Uterus (tissue), 4 donors: ENCODE measurements around the gene CNMD. TPM values are rescaled to one million over a fixed set of nuclear protein-coding genes. Genes with fewer than 3 reads are reported as not detected.

Source experiments
- DNase-seq, 2 donors: peaks; one replicate each; pipeline ENCODE4 v3.0.0-alpha.2; 2019 to 2020
- H3K27ac ChIP-seq, 2 donors: fragments of 200-600 bp; sonication (generic); 1 replicate in 1 of 2; 2 replicates in 1 of 2; pipeline ENCODE4 v1.5.1; 2016 to 2018
- H3K27me3 ChIP-seq, 2 donors: fragments of 200-600 bp; sonication (generic); one replicate each; pipeline ENCODE4 v1.5.1; 2018 to 2019; ENCODE audit warnings: control low read depth in 1 of 2
- H3K36me3 ChIP-seq, 2 donors: fragments of 200-600 bp; sonication (generic); one replicate each; pipeline ENCODE4 v1.5.1; 2019; ENCODE audit warnings: control low read depth in 1 of 2
- H3K4me1 ChIP-seq, 2 donors: fragments of 200-600 bp; sonication (generic); one replicate each; pipeline ENCODE4 v1.5.1; 2018 to 2019; ENCODE audit warnings: control low read depth in 1 of 2
- H3K4me3 ChIP-seq, 2 donors: fragments of 200-600 bp; sonication (generic); 1 replicate in 1 of 2; 2 replicates in 1 of 2; pipeline ENCODE4 v1.5.1; 2018 to 2019; ENCODE audit warnings: mild to moderate bottlenecking in 1 of 2
- H3K9me3 ChIP-seq, 2 donors: fragments of 200-600 bp; sonication (generic); one replicate each; pipeline ENCODE4 v1.5.1; 2019; ENCODE audit warnings: control low read depth in 1 of 2
- CTCF ChIP-seq, 4 experiments: fragments of 200-600 bp in 2 of 4; fragments of 450-650 bp in 2 of 4; sonication (generic) in 2 of 4; IDR thresholded peaks; one replicate each; pipeline ENCODE4 v1.5.1; 2016 to 2019; ENCODE audit warnings: antibody characterized with exemption in 4 of 4, mild to moderate bottlenecking in 2 of 4, moderate library complexity in 1 of 4
- POLR2A ChIP-seq, 2 donors: fragments of 450-650 bp; IDR thresholded peaks; one replicate each; pipeline ENCODE4 v1.6.1; 2016; ENCODE audit warnings: antibody characterized with exemption in 2 of 2, mild to moderate bottlenecking in 1 of 2, moderate library complexity in 1 of 2
- intact Hi-C: fragments of 100-400 bp; cut with DNase I; formaldehyde crosslinking; loops from one replicate; pipeline ENCODE4 v1.15.1; 2023; ENCODE audit warnings: low total_unique reads
- total RNA-seq, 4 donors: library from RNA; depleted of rRNA in 3 of 4; stranded (reverse); fragments of >200 nt in 3 of 4; gene quantifications; one replicate each; pipeline versions ENCODE4 v1.1.0 to v1.2.4, GENCODE V29; 2014 to 2023
- donor health status: DM: yes; HTN: yes; CAD: no.

The CNMD gene
- total RNA-seq, 4 donors from 2014 or later = not detected

- Histone ChIP-seq H3K27ac (no peak overlapping the region), H3K4me3 (no peak overlapping the region), H3K9me3 (no peaks in the 10 kb centered on the region), H3K4me1 (no peaks in the 10 kb centered on the region), H3K36me3 (no peaks in the 10 kb centered on the region), H3K27me3 (no peaks in the 10 kb centered on the region)
- TF ChIP-seq CTCF (IDR thresholded peaks at IDR 0.05) = no peak
- no peak for DNase-seq
- intact Hi-C loops = no loop called here
These were observed 45.1 kb upstream of the CNMD start for GRCh38 chr13:52784591-52785340.

GRCh38 chr13:52783943-52784342, 44.3 kb upstream of the CNMD start:
- H3K27me3 ChIP-seq = no peaks in the 10 kb centered on the region
- TF ChIP-seq POLR2A (IDR thresholded peaks at IDR 0.05) = no peak
- no peak for TF ChIP-seq CTCF (IDR thresholded peaks at IDR 0.05)
- no peaks in the 10 kb centered on the region for H3K36me3 ChIP-seq
- H3K27ac ChIP-seq = no peak overlapping the region
- H3K9me3 ChIP-seq = no peaks in the 10 kb centered on the region
- H3K4me3 ChIP-seq = no peak overlapping the region
- no peaks in the 10 kb centered on the region for H3K4me1 ChIP-seq
- intact Hi-C loops = no loop called here
- DNase-seq = no peak

- DNase-seq = peak in 1 of 2 donors; percentile 20
- Histone ChIP-seq H3K36me3 (no peaks in the 10 kb centered on the region), H3K4me3 (no peak overlapping the region), H3K9me3 (no peaks in the 10 kb centered on the region), H3K4me1 (no peaks in the 10 kb centered on the region), H3K27me3 (no peaks in the 10 kb centered on the region), H3K27ac (no peak overlapping the region)
- intact Hi-C loops = no loop called here
- TF ChIP-seq POLR2A (IDR thresholded peaks at IDR 0.05) = no peak
- no peak for TF ChIP-seq CTCF (IDR thresholded peaks at IDR 0.05)
These were observed 43.1 kb upstream of the CNMD start for GRCh38 chr13:52782471-52783448.

GRCh38 chr13:52780611-52781010, 41.0 kb upstream of the CNMD start:
- intact Hi-C loops = no loop called here
- TF ChIP-seq POLR2A (IDR thresholded peaks at IDR 0.05) (no peak), CTCF (IDR thresholded peaks at IDR 0.05) (no peak)
- Histone ChIP-seq H3K4me3 (no peak overlapping the region), H3K4me1 (no peaks in the 10 kb centered on the region), H3K27me3 (no peaks in the 10 kb centered on the region), H3K9me3 (no peaks in the 10 kb centered on the region), H3K27ac (no peak overlapping the region), H3K36me3 (no peaks in the 10 kb centered on the region)
- no peak for DNase-seq

GRCh38 chr13:52780092-52780491, 40.5 kb upstream of the CNMD start:
- Histone ChIP-seq H3K4me1 (no peaks in the 10 kb centered on the region), H3K4me3 (no peak overlapping the region)
- intact Hi-C loops = no loop called here

More at GRCh38 chr13:52780092-52780491, 40.5 kb upstream of the CNMD start:
- H3K36me3 ChIP-seq = no peaks in the 10 kb centered on the region
- no peaks in the 10 kb centered on the region for H3K9me3 ChIP-seq
- TF ChIP-seq CTCF (IDR thresholded peaks at IDR 0.05) = no peak
- TF ChIP-seq POLR2A (IDR thresholded peaks at IDR 0.05) = no peak
- no peak overlapping the region for H3K27ac ChIP-seq
- no peak for DNase-seq
- H3K27me3 ChIP-seq = no peaks in the 10 kb centered on the region
